Measurements from ENCODE around the gene ZEB2.

ZEB2 gene

GRCh38 chr2:144528108-144528507, 8.2 kb upstream of the ZEB2 start:
- no peak for DNase-seq (ENCODE audit: low spot score)

DNA sequence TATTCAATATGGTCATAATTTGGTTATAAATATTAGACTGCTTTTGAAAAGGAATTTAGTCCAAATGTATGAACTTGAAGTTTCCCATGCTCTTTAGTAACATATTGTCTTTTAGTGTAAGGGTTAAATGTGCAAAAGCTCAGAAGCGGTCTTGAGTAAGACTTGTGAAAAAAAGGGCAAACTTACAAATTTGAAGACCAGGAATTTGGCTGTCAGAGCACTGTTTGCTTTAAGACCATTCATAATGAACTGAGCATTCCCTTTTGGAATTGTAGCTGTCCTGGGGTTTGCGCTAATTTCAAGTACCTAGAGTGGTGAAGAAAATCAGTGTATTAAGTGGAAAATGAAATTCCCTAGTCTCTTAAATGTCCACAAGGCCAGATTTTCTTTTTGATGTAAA, 6.9 kb upstream of the ZEB2 start:
- no peak for DNase-seq (ENCODE audit: low spot score)

DNA sequence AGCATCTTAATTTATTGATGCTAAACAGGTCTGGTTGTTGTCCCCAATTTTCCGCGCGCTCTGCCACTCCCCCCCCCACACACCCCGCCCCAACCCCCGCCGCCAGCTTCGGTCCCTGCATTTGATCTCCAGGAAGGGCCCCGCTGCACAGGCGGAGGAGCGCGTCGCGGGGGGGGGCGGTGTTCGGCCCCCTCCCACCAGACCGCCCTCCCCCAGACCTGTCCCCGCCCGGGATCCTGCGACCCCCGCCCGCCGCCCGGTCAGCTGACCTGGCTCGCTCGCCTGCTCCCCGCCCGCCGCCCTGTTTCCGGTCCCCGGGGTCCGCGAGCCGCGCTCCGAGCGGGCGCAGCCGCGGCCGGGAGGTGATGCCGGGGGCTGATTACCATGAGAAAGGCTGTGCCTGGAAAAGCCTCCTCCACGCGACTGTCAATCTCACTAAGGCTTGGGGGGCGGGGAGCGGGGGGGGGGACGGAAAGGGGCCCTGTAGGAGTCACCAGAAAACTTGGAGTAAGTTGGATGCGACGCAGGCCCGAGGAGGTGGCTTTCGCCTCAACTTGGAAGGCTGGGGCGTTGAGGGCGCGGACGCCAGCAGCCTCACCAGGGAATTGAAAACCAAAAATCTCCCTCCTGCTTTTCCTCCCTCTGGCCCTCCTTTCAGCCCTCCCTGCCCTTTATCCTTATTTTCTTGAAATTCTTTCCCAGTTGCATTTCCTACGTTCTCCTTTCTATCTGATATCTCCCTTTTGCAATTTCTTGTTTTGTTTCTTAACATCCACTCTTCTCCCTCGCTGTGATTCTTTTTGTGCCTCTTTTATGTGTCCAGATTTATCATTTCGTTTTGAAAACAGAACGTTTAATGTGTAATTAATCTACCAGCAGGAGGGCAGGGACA, 4.4 kb upstream of the ZEB2 start:
- DNase-seq (ENCODE audit: low spot score) = no peak

- DNase-seq (ENCODE audit: low spot score) = no peak
Measured at GRCh38 chr2:144523596-144524117, 3.7 kb upstream of the ZEB2 start.

- DNase-seq (ENCODE audit: low spot score) = no peak
Measured at GRCh38 chr2:144522897-144523595, 3.1 kb upstream of the ZEB2 start.

DNA sequence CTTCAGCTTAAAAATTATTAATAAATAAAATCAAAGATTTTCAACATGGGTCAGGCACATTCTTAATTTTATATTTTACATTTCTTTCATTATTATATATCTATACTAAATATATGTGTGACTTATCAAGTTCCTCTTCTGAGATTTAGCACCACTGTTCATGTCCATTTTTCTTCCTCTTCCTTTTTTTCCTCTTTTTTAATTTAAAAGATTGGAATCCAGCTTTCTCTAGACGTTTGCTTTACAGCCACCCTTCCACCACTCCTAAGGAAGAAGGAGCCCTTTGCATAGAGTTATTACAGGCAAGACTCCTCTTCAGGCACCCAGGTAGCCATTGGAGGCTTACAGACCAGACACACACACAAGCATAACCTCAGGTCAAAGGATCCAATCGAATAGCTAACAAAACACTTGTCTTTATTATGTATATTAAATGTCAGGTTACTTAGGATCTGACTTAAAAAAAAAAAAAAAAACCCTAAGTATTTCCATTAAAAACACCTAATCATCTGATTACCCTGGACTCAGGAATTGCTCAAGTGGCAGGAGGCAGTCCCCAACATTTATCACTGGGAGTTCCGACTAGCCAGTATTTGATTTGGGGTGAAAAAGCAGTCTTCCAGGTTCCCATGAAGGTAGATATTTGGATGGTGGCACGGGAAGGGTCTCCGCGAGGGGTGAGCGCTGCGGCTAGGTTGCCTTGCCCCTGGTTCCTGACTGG, 2.4 kb upstream of the ZEB2 start:
- no peak for DNase-seq (ENCODE audit: low spot score)

DNA sequence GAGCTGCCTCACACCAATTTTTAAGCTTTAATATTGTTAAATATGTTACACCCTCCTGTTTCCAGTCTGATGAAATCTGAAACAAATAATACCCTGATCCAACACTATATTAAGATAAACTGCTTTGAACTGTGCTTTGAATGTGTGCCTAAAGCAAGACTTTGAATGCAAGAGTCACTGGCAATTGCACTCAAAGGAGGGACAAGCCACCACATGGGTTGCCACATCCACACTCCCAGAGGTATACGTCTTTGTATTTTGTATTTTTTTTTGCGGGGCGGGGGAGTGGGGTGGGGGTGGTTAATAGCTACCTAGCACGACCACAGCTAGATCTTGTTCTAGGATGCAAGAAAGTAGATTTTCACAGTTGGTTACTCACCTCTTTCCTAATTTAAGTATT, 1.8 kb upstream of the ZEB2 start:
- DNase-seq (ENCODE audit: low spot score) = no peak

DNA sequence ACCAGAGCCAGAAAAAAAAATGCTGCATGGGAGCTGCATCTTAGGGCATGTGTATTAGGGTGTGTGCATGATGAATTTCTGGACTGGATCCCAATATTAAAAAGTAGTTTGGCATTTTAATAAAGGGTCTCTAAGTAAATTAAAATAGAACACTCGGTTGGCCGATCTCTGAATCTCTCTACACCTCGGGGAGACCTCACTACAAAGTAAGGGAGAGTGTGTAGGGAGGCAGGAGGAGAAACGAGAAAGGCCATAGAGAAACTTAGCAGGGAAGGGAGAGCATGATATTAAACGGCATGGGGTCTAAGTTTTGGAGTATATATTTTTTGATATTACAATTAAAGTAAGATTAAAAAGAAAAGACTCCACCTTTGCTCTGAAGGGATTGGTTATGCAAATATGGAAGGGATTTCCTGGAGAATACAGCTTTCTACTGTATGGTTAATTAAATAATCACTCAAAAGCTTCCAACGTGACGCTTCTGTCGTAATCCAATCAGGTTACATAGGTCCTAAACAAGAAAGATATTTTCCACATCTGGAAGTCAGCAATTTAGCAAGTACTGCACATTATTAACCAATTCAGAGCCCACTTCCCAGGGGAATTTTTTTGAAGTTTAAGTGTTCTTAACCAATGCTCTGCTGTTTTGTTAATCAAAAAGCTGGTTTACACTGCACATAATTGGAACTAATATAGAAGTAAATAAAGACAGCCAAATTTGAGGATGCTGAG, 1.0 kb upstream of the ZEB2 start:
- no peak for DNase-seq (ENCODE audit: low spot score)

DNA sequence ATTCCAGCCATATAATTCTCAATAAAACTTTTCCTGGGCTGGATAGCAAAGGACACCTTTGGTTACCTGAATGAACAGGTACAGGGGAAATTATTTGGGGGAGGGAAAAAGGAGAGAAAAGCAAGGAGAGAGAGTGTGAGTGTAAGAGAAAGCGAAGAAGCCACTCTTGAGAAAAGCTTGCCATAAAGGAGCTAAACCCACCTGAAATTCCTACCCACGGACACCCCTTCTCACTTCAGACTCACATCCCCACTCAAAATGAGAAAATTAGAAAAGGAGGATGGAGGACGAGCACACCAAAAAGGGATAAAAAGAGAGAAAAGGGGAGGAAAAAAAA, 354 bp downstream of the ZEB2 start:
- DNase-seq (ENCODE audit: low spot score) = no peak

GRCh38 chr2:144518748-144519596, 947 bp downstream of the ZEB2 start:
- DNase-seq (ENCODE audit: low spot score) = no peak

GRCh38 chr2:144517866-144518747, 1.8 kb downstream of the ZEB2 start:
- DNase-seq (ENCODE audit: low spot score) = no peak

- DNase-seq (ENCODE audit: low spot score) = no peak
Measured at GRCh38 chr2:144516981-144517865, 2.7 kb downstream of the ZEB2 start.

GRCh38 chr2:144516411-144516980, 3.4 kb downstream of the ZEB2 start:
- no peak for DNase-seq (ENCODE audit: low spot score)

DNA sequence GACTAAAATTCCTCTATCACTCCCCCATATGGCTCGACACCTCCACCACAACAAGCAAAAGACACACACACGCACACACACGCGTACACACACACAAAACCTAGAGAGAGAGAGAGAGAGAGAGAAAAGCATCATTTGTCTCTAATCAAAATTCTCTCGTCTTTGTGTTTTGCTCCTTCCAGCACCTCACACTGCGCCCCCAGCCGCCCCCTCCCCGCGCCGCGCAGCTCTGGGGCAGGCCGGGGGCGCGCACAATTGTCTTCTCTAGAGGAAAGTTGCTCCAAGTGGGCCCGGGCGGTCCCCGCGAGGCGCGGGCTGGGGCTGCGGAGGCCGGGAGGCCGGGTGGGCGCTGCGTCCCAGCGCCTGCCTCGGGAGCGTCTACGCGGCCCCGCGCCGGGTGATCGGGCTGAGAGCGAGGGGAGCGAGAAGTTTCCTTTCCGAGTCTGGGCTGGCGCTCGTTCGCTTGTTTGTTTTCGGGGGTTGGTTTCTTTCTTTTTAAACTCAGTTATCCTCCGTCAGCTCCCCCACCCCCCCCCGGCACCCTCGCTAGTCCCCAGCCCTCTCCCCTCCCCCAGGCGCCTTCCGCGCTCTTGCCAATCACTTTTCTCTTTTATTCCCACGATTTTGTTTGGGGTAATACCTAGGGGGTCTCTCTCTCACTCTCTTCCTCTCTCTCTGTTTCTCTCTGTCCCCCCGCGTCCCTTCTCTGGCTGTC, 4.1 kb downstream of the ZEB2 start:
- no peak for DNase-seq (ENCODE audit: low spot score)

DNA sequence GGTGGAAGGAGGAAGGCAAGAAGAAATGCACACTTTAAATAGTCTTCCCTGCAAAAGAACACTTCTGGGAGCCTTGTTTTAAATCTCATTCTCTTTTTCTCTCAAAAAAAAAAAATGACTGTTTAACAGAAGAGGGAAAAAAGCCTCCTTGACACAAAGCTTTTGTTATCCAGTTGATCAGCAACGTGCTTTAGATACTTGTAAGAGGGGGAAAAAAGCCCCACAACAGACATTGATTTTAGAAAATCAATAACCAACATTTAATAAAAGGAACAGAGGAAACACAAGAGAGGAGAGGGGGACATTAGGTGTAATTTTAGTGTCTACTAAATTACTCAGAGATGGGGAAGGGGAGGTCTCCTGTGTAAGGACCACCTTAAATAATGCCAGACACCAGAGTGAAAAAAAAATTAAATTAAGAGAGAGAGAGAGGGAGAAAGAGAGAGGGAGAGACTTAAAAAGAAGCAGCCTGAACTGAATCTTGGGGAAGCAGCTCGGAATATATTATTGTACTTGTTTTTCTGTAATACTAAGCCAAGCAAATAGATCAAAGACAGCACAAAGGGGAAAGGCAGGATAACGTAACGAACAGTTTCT, 4.7 kb downstream of the ZEB2 start:
- no peak for DNase-seq (ENCODE audit: low spot score)

DNA sequence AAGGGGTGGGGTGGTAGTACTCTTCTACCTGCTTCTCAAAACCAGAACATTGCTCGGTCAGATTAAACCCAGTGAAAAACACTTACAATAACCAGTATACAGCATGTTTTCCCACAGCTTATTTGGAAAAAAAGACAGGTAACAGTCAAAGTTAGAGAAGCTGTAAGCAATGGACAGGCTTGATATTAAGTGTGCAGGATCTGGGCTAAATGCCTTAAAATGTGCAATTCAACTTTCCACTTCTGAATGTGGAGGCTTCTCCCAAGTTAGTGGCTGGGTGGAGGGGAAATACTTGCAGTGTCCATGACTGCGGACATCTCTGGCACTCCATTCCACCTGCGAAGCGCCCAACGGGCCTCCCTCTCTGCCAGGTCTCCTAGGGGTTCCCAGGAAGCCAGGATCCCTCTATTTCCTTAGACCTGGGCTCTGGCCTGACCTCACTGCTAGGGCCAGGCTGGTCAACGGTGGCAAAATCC, 5.3 kb downstream of the ZEB2 start:
- DNase-seq (ENCODE audit: low spot score) = no peak

DNA sequence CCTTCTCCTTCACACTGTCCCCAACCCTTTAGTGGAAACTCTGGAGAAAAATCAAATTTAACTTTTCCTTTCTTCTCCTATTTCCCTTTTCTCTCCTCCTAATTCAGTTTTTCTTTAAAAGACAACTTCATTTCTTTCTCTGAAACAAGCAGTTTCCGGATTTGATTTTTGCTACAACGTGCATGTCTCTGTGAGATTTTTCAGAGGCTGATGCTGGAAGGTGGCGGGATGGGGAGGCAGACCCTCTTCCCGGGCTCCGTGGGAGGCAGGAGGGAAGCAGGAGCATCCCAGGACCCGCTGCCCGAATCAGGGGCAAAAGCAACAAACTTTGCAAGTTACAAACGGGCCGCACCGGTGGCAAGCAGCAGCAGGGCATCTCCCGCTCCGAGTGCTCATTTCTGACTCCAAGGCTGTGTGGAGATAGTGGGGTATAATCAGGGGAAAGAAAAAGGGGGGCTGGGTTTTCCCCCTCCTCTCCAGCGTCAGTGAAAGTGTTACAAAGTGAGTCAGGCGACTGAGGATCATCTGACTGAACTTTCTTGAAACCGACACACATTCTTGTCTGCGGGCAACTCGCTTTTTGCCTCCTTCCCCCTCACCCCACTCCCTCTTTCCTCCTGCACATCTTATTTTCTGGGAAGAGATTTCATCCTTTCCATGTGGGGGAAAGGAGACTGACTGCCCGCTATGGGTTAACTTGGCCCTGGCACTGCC, 6.4 kb downstream of the ZEB2 start:
- DNase-seq (ENCODE audit: low spot score) = no peak

All from LoVo (cell line).